HepG2 (cell line): ENCODE results near the gene CIAO2B. TPM values are rescaled to one million over a fixed set of nuclear protein-coding genes. Genes with fewer than 3 reads are reported as not detected.

Source experiments
- ATAC-seq: fragments of 200-7000 bp; cut with Tn5 transposase; 3 replicates; pipeline ENCODE4 v1.9.1; 2020; ENCODE audit warnings: mild to moderate bottlenecking, moderate library complexity
- BruUV-seq: library from RNA; stranded (reverse); fragments of 400-500 nt; replicated peaks from 2 replicates; lab custom pipeline; 2021; lab: Mats Ljungman, UMichigan
- CTCF ChIA-PET: fragments of 300-600 bp; formaldehyde crosslinking; extraction: SDS; loops from one replicate; lab custom pipeline; 2021; ENCODE audit warnings: low total read pairs, inconsistent platforms, low intra/inter-chr PET ratio; lab: Yijun Ruan, JAX
- POLR2A ChIA-PET: fragments of 350-600 bp; sonication (Branson Sonifier 250); formaldehyde crosslinking; loops from one replicate; lab custom pipeline; 2020; ENCODE audit warnings: antibody characterized with exemption, inconsistent platforms; lab: Yijun Ruan, JAX
- DNase-seq: peaks from one replicate; pipeline ENCODE4 v3.0.0-alpha.2; 2015; ENCODE audit warnings: low spot score
- FAIRE-seq: peaks from 3 replicates; lab custom pipeline; 2011; peaks lifted over from hg19 to GRCh38; lab: Jason Lieb, UNC
- H2AFZ ChIP-seq: one replicate; pipeline ENCODE4 v1.6.1; 2011; ENCODE audit warnings: low read length, inconsistent platforms
- H3K27ac ChIP-seq: fragments of 300-600 bp; 3 replicates; pipeline ENCODE4 v1.8.0; 2011; ENCODE audit warnings: mixed run types, mild to moderate bottlenecking, mixed read lengths, low read length, inconsistent platforms; ENCODE audit not compliant: insufficient read depth; ENCODE audit errors: extremely low read length
- H3K27me3 ChIP-seq, 2 experiments: fragments of 200-600 bp in 1 of 2; 2 replicates in 1 of 2; 3 replicates in 1 of 2; pipeline versions ENCODE4 v1.6.0 to v1.8.0; 2011; ENCODE audit warnings: low read length in 2 of 2, mild to moderate bottlenecking in 2 of 2, moderate library complexity in 2 of 2, inconsistent platforms in 1 of 2; ENCODE audit not compliant: insufficient read depth in 2 of 2, control insufficient read depth in 1 of 2
- H3K36me3 ChIP-seq, 2 experiments: fragments of 200-600 bp in 1 of 2; replicated peaks in 1 of 2; 2 replicates in 1 of 2; 3 replicates in 1 of 2; pipeline versions ENCODE4 v1.5.1 to v1.8.0; 2011; ENCODE audit warnings: low read length in 2 of 2, inconsistent platforms in 1 of 2; ENCODE audit not compliant: insufficient read depth in 2 of 2, control insufficient read depth in 1 of 2
- H3K4me1 ChIP-seq: 2 replicates; pipeline ENCODE4 v1.5.1; 2012; ENCODE audit warnings: low read length, inconsistent platforms; ENCODE audit not compliant: insufficient read depth
- H3K4me2 ChIP-seq: 2 replicates; pipeline ENCODE4 v1.6.0; 2011; ENCODE audit warnings: low read depth, low read length, inconsistent platforms
- H3K4me3 ChIP-seq, 3 experiments: fragments of 200-600 bp in 1 of 3; sonication (generic), shearing (Covaris generic) in 1 of 3; replicated peaks in 1 of 3; 2 replicates each; pipeline ENCODE4 v1.5.1; 2011 to 2016; ENCODE audit warnings: low read length in 3 of 3, inconsistent platforms in 2 of 3, low read depth in 2 of 3, mild to moderate bottlenecking in 2 of 3, control low read depth in 1 of 3, mixed read lengths in 1 of 3; ENCODE audit not compliant: insufficient read depth in 1 of 3
- H3K79me2 ChIP-seq: one replicate; pipeline ENCODE4 v1.6.1; 2011; ENCODE audit warnings: low read length, inconsistent platforms; ENCODE audit not compliant: insufficient read depth
- H3K9ac ChIP-seq: 2 replicates; pipeline ENCODE4 v1.6.0; 2011; ENCODE audit warnings: mild to moderate bottlenecking, low read depth, low read length, inconsistent platforms; ENCODE audit not compliant: insufficient read depth
- H3K9me3 ChIP-seq: 2 replicates; pipeline ENCODE4 v1.5.1; 2012; ENCODE audit warnings: mild to moderate bottlenecking, low read length
- H4K20me1 ChIP-seq: 2 replicates; pipeline ENCODE4 v1.6.0; 2011; ENCODE audit warnings: inconsistent platforms, mild to moderate bottlenecking, low read length, moderate library complexity; ENCODE audit not compliant: insufficient read depth
- AFF4 ChIP-seq: sonication (generic); formaldehyde crosslinking; IDR thresholded peaks from 2 replicates; pipeline ENCODE4 v1.4.0; 2020; ENCODE audit warnings: missing genetic modification reagents
- HNF4G ChIP-seq, 2 experiments: sonication (generic) in 1 of 2; formaldehyde crosslinking in 1 of 2; IDR thresholded peaks; 2 replicates each; pipeline versions ENCODE4 v1.4.0 to v1.6.1; 2011 to 2020; ENCODE audit warnings: borderline replicate concordance in 2 of 2, low read depth in 2 of 2, mild to moderate bottlenecking in 2 of 2, low read length in 1 of 2, missing genetic modification reagents in 1 of 2, moderate library complexity in 1 of 2
- HOMEZ ChIP-seq: IDR thresholded peaks from 2 replicates; pipeline ENCODE4 v1.6.1; 2016; ENCODE audit warnings: low read depth
- NFIC ChIP-seq: IDR thresholded peaks from 2 replicates; pipeline ENCODE4 v1.6.1; 2012; ENCODE audit warnings: mild to moderate bottlenecking, low read length, inconsistent platforms
- NRL ChIP-seq: sonication (generic); formaldehyde crosslinking; IDR thresholded peaks from 2 replicates; pipeline ENCODE4 v1.5.0; 2020; ENCODE audit warnings: missing genetic modification reagents, mild to moderate bottlenecking, moderate library complexity, borderline replicate concordance
- PHB2 ChIP-seq: fragments of 450-650 bp; IDR thresholded peaks from 2 replicates; pipeline ENCODE4 v1.6.1; 2018; ENCODE audit not compliant: partially characterized antibody
- SYNCRIP ChIP-seq: fragments of 200-400 bp; formaldehyde crosslinking; IDR thresholded peaks from 2 replicates; pipeline ENCODE4 v1.6.1; 2018; ENCODE audit warnings: mild to moderate bottlenecking, low read depth, low read length; ENCODE audit not compliant: insufficient read depth
- ZNF18 ChIP-seq: sonication (generic); formaldehyde crosslinking; IDR thresholded peaks from 2 replicates; pipeline ENCODE4 v1.8.0; 2022; ENCODE audit warnings: mild to moderate bottlenecking, missing genetic modification reagents; ENCODE audit not compliant: insufficient replicate concordance
- ZNF234 ChIP-seq: sonication (generic); formaldehyde crosslinking; conservative IDR thresholded peaks from 2 replicates; pipeline ENCODE4 v1.5.1; 2020; ENCODE audit warnings: mild to moderate bottlenecking, missing genetic modification reagents
- ZNF30 ChIP-seq: sonication (generic); formaldehyde crosslinking; IDR thresholded peaks from 2 replicates; pipeline ENCODE4 v1.5.0; 2020; ENCODE audit warnings: mild to moderate bottlenecking, missing genetic modification reagents
- WGBS: methylation state at CpG from one replicate; pipeline ENCODE4 v1.1.6; 2017; ENCODE audit warnings: low lambda C conversion rate; 5-methylcytosine and 5-hydroxymethylcytosine counted together
- in situ Hi-C: cut with HindIII; loops from 2 replicates; pipeline ENCODE4 v1.10.0; 2017; ENCODE audit warnings: low pct_unique_long_range_greater_than_20kb; ENCODE audit not compliant: extremely low pct_ligation_motif_present
- intact Hi-C: fragments of 100-400 bp; cut with micrococcal nuclease; formaldehyde crosslinking; loops from one replicate; pipeline ENCODE4 v1.10.0; 2022; ENCODE audit not compliant: unreplicated experiment
- polyA plus RNA-seq, 8 experiments: library from polyadenylated mRNA; depleted of rRNA in 3 of 8; stranded (reverse) in 7 of 8; unstranded in 1 of 8; fragments of >200 nt; fragmentation: Illumina TruSeq in 4 of 8; extraction: Trizol in 4 of 8; gene quantifications; 2 replicates each; pipeline versions ENCODE4 v1.2.1 to v1.2.3, GENCODE V29; 2011 to 2016; ENCODE audit warnings: low read depth in 4 of 8, missing spikeins in 1 of 8, mixed read lengths in 1 of 8; ENCODE audit not compliant: insufficient read depth in 1 of 8
- total RNA-seq, 5 experiments: library from RNA; depleted of rRNA; stranded (reverse); fragments of >200 nt; fragmentation: Illumina TruSeq; extraction: Trizol; gene quantifications; 2 replicates each; pipeline ENCODE4 v1.2.3, GENCODE V29; 2016; ENCODE audit warnings: low read depth in 1 of 5

CIAO2B gene
- total and polyA plus RNA-seq, 2 of the 13 experiments (the other 11 are each of a cell fraction or from before 2014, with no cell fraction given), result 157 to 293 TPM

GRCh38 chr16:66905633-66906539 lies 28.3 kb downstream of the CIAO2B start (continued):
- no peak; the same call in 1 of the 2 replicates for TF ChIP-seq AFF4 (CRISPR knock-in tag)
- no peak for TF ChIP-seq HOMEZ (CRISPR knock-in tag)

GRCh38 chr16:66904846-66905632 lies 29.2 kb downstream of the CIAO2B start:
- WGBS, result 4% methylated on average over 16 of the region's 16 CpGs
- H2AFZ ChIP-seq, result no peak overlapping the region
- no peaks in the 10 kb centered on the region for H3K36me3 ChIP-seq
- FAIRE-seq, result peak; percentile 68
- no peaks in the 10 kb centered on the region for H3K27me3 ChIP-seq
- peak overlapping the region; percentile 82 for H3K4me2 ChIP-seq
- in situ Hi-C loops (loop anchor here (5.0 kb wide), 1 partner anchor 32 kb away; the partner anchor contains the start of gene CES2), intact Hi-C loops (no loop called here)
- DNase-seq, result peak; percentile 88
- peak overlapping the region; percentile 52 to 72 (median 56) for H3K4me3 ChIP-seq
- no peaks in the 10 kb centered on the region for H4K20me1 ChIP-seq
- ChIA-PET POLR2A (interaction anchor here (0.9 to 10.3 kb wide), 18 partner anchors 10 to 265 kb away, joined by 3 to 86 read pairs (median 6); partner anchors contain the start of genes B3GNT9, CDH16, CES2 and CES3), CTCF (no interaction called here)
- H3K9ac ChIP-seq, result peak overlapping the region; percentile 74
- peak; percentile 40 for ATAC-seq
- peaks cover 86% of the 10 kb centered on the region for H3K4me1 ChIP-seq
- H3K9me3 ChIP-seq, result no peaks in the 10 kb centered on the region
- H3K79me2 ChIP-seq, result no peaks in the 10 kb centered on the region
- peak overlapping the region; percentile 75 for H3K27ac ChIP-seq
- BruUV-seq, result TSS peak; percentile 81
- TF ChIP-seq PHB2 (no peak), SYNCRIP (no peak), ZNF18 (CRISPR knock-in tag) (no peak), ZNF30 (CRISPR knock-in tag) (no peak), ZNF234 (CRISPR knock-in tag) (0 out of 2 replicates have a peak, but pooled peaks have one; percentile 90), HNF4G (IDR thresholded peaks at IDR 0.05; ENCODE audit: borderline replicate concordance, low read depth, low read length) (peak; percentile 25; the same call in 1 of the 2 replicates), HNF4G (CRISPR knock-in tag; IDR thresholded peaks at IDR 0.05; ENCODE audit: borderline replicate concordance, low read depth) (no peak; the same call in 1 of the 2 replicates), NRL (CRISPR knock-in tag) (no peak; the same call in 1 of the 2 replicates), NFIC (0 out of 2 replicates have a peak, but pooled peaks have one; percentile 16)
